OCI-LY7 (cell line): Measurements from ENCODE around the gene KIF1B.

Experiments
- EZH2phosphoT487 ChIP-seq: fragments of 200-600 bp; sonication (generic); IDR thresholded peaks from 2 replicates; pipeline ENCODE4 v1.6.1; 2018; ENCODE audit warnings: low read depth, borderline replicate concordance, mild to moderate bottlenecking, mixed run types, antibody characterized with exemption, low read length, moderate library complexity, mixed read lengths
- TF ChIP-seq, protein P1 (sequence below): fragments of 200-600 bp; sonication (generic); conservative IDR thresholded peaks from 2 replicates; pipeline ENCODE4 v1.5.1; 2014; ENCODE audit warnings: mild to moderate bottlenecking, antibody characterized with exemption, low read length, moderate library complexity, mixed read lengths

DNA sequence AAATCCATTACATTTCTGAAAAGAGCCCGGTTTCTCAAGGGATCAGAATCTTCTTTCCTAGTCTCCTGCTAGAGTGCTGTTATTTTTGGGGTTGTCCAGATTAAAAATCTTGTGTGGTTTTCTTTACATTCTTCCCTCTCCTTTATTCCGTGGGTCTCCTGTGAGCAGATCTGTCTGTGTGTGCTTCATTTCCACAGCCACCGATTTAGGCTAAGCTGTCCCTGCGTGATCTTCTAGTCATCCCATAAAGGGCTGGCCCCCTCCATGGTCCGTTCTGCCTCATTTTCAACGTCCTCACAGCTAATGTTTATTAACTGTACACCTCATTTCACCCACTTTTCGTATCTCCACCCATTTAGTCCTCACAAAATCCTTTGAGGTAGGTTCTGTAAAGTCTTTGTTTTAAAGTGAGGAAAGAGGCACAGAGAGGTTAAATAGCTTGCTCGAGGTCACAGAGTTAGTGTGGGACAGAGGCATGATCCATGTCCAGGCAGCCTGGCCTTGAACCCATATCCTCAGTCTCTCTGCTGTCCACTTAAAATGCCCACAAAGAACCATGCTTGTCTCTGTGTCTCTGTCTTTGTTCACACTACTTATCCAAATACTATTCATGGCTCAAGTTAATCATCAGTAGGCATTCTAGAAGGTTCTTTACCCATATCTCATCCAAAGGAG lies 38.2 kb upstream of the KIF1B start:
- TF ChIP-seq, protein P1, sequence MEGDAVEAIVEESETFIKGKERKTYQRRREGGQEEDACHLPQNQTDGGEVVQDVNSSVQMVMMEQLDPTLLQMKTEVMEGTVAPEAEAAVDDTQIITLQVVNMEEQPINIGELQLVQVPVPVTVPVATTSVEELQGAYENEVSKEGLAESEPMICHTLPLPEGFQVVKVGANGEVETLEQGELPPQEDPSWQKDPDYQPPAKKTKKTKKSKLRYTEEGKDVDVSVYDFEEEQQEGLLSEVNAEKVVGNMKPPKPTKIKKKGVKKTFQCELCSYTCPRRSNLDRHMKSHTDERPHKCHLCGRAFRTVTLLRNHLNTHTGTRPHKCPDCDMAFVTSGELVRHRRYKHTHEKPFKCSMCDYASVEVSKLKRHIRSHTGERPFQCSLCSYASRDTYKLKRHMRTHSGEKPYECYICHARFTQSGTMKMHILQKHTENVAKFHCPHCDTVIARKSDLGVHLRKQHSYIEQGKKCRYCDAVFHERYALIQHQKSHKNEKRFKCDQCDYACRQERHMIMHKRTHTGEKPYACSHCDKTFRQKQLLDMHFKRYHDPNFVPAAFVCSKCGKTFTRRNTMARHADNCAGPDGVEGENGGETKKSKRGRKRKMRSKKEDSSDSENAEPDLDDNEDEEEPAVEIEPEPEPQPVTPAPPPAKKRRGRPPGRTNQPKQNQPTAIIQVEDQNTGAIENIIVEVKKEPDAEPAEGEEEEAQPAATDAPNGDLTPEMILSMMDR: no peak
- no peak for TF ChIP-seq EZH2phosphoT487
